Stimulated activated CD4-positive, alpha-beta T cell treated with anti-CD3 and anti-CD28 coated beads, TNF-alpha, amount 100 ng/mL, for 24 hours (primary cell): ENCODE results near the gene ALDH2.
"Not testable (repeated sequence)": the region's sequence is repeated elsewhere in the genome, so short reads cannot be mapped to it uniquely, and the experiment has no call there.

Experiments
- DNase-seq, 3 experiments: peaks; one replicate each; pipeline ENCODE4 v3.0.0-alpha.2; 2020; ENCODE audit warnings: low read depth in 3 of 3

The ALDH2 gene

GRCh38 chr12:111759271-111759670 lies 7.5 kb upstream of the ALDH2 start:
- no peak for DNase-seq

- DNase-seq: no peak
Measured at GRCh38 chr12:111759991-111760390, 6.7 kb upstream of the ALDH2 start.

GRCh38 chr12:111761099-111761498 lies 5.6 kb upstream of the ALDH2 start:
- no peak for DNase-seq

GRCh38 chr12:111761706-111762105 lies 5.0 kb upstream of the ALDH2 start:
- no peak for DNase-seq

GRCh38 chr12:111763552-111763951 lies 3.2 kb upstream of the ALDH2 start:
- DNase-seq: not testable (repeated sequence)

GRCh38 chr12:111764120-111764821 lies 2.5 kb upstream of the ALDH2 start:
- DNase-seq: no peak

GRCh38 chr12:111767362-111768158 lies 827 bp downstream of the ALDH2 start:
- no peak for DNase-seq

GRCh38 chr12:111768159-111768895 lies 1.6 kb downstream of the ALDH2 start:
- no peak for DNase-seq

- no peak for DNase-seq
Measured at GRCh38 chr12:111769599-111769998, 2.9 kb downstream of the ALDH2 start.

- DNase-seq: no peak
Measured at GRCh38 chr12:111773801-111774551, 7.2 kb downstream of the ALDH2 start.

- no peak for DNase-seq
Measured at GRCh38 chr12:111775205-111776193, 8.8 kb downstream of the ALDH2 start.

- no peak for DNase-seq
Measured at GRCh38 chr12:111776836-111777344, 10.2 kb downstream of the ALDH2 start.

- DNase-seq: no peak
Measured at GRCh38 chr12:111777345-111778045, 10.8 kb downstream of the ALDH2 start.

GRCh38 chr12:111780166-111780565 lies 13.4 kb downstream of the ALDH2 start:
- DNase-seq: no peak

- DNase-seq: no peak
Measured at GRCh38 chr12:111780615-111781014, 13.9 kb downstream of the ALDH2 start.

- DNase-seq: no peak
Measured at GRCh38 chr12:111781085-111781658, 14.4 kb downstream of the ALDH2 start.

GRCh38 chr12:111783046-111783445 lies 16.3 kb downstream of the ALDH2 start:
- DNase-seq: no peak

GRCh38 chr12:111784953-111785352 lies 18.2 kb downstream of the ALDH2 start:
- no peak for DNase-seq

GRCh38 chr12:111785651-111786050 lies 18.9 kb downstream of the ALDH2 start:
- DNase-seq: no peak
